GM12801 (cell line): ENCODE data around the gene LIN9.

ENCODE experiments used
- TF ChIP-seq, protein P1 (sequence below): IDR thresholded peaks from one replicate; pipeline ENCODE4 v1.5.1; 2011; ENCODE audit warnings: control low read depth; ENCODE audit not compliant: insufficient read length; ENCODE audit errors: extremely low read depth

Gene LIN9

DNA sequence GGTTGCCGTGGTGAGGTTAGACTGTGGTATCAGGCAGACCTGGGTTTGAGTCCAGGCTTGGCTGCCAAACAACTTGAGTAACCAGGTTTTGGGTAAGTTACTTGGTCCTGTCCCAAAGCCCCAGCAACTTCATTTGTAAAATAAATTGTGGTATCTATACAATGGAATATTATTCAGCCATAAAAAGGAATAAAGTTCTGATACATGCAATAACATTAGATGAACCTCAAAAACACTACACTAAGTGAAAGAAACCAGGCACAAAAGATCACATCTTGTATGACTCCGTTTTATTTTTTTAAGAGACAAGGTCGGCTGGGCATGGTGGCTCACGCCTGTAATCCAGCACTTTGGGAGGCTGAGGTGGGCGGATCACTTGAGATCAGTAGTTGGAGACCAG is 101.9 kb downstream of the LIN9 start:
- TF ChIP-seq, protein P1, sequence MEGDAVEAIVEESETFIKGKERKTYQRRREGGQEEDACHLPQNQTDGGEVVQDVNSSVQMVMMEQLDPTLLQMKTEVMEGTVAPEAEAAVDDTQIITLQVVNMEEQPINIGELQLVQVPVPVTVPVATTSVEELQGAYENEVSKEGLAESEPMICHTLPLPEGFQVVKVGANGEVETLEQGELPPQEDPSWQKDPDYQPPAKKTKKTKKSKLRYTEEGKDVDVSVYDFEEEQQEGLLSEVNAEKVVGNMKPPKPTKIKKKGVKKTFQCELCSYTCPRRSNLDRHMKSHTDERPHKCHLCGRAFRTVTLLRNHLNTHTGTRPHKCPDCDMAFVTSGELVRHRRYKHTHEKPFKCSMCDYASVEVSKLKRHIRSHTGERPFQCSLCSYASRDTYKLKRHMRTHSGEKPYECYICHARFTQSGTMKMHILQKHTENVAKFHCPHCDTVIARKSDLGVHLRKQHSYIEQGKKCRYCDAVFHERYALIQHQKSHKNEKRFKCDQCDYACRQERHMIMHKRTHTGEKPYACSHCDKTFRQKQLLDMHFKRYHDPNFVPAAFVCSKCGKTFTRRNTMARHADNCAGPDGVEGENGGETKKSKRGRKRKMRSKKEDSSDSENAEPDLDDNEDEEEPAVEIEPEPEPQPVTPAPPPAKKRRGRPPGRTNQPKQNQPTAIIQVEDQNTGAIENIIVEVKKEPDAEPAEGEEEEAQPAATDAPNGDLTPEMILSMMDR = no peak

DNA sequence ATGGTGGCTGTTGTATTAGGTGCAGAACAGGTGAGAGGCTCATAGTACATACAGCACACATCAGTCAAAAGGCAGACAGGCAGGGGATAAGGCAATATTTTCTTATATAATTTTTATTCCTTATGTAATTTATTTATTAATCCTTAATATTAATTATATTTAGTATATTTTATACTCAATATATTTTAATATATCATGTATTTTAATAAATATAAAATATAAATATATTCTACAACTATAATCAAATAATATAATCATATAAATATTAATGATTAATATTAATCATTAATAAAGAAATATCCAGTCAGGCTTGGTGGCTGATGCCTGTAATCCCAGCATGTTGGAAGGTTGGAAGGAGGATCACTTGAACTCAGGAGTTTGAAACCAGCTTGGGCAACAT is 104.8 kb downstream of the LIN9 start:
- TF ChIP-seq, protein P1 = no peak

DNA sequence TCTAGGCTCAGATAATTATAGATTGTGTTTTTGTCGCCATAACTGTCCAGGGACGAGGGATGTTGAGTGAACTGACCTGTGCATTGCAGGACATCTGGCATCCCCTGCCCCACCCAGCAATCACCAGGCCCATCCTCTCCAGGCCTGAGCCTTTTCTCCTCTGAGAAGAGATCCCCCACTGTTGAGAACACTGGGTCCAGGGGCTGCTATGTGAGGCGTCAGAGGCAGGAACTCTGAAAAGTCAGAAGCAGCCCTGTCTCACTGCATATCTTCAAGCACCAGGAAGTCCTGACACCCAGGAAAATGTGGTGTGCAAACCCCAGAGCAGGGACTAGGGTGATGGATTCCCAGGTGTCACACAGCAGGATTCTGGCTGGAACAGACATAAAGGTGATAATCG is 105.3 kb downstream of the LIN9 start:
- TF ChIP-seq, protein P1 = no peak

DNA sequence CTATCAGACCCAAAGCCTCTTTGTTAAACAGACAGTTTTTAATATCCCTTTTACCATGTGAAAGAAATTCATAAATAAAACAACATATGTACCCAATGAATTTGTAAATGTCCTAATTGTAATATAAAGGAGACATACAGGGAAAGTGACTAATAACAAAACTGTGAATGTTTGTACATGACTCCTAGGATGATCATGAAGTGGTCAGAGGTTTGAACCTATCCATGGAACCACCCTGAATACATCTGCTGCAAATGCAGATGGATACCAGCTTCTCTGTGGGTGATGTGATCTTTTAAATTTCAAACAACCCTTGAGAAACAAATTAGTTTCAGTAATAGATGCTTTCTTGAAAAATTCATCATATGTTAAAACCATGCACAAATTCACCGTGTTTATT is 105.7 kb downstream of the LIN9 start:
- TF ChIP-seq, protein P1 = no peak

DNA sequence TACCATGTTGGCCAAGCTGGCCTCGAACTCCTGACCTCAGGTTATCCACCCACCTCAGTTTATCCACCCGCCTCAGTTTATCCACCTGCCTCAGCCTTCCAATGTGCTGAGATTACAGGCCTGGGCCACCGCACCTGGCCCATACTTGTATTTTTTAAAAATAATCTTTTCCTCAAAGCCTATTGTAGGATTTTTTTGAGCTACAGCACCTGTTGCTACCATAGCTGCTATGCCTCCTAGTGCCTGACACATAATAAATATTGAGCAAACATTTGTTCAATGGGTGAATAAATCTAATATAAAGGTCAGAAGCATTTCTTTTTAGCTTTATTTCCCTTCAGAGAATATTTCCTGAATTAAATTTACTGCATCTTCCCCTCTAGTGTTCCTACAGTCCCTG is 106.7 kb downstream of the LIN9 start:
- TF ChIP-seq, protein P1 = no peak

DNA sequence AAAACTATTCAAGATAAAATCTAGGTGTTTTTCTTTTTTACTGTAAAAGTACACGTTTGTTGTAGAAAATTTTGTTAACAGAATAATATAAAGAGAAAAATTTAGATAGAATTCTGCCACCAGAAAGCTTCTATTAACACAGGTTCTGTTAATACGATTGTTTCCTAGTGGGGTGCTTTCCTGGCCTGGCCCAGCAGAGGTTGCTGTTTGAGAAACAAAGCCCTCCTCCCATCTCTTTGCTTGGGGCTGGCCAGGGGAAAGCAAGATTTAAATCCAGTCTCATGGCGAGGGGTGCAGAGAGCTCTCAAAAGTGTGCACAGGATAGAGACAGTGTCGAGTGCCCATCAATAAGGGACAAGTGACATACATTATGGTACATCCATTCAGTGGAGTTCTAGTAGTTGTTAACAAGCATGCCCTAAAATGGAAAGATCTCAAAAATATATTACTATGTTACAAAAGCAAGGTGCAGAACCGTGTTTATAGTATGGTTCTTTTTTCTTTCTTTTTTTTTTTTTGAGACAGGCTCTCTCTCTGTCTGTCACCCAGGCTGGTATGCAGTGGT is 107.9 kb downstream of the LIN9 start:
- TF ChIP-seq, protein P1 = no peak

DNA sequence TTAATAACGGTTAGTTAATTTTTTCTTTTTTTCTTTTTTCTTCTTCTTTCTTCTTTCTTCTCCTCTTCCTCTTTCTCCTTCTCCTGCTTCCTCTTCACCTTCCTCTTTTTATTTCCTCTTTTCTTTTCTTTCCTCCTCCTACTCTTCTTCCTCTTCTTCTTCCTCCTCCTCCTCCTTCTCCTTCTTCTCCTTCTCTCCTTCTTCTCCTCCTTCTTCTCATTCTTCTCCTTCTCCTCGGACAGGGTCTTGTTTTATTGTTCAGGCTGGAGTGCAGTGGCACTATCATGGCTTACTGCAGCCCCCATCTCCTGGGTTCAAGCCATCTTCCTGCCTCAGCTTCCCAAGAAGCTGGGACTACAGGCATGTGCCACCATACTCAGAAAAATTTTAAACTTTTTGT is 109.0 kb downstream of the LIN9 start:
- TF ChIP-seq, protein P1 = no peak
